ENCODE results near the gene CYP27C1.

DNA sequence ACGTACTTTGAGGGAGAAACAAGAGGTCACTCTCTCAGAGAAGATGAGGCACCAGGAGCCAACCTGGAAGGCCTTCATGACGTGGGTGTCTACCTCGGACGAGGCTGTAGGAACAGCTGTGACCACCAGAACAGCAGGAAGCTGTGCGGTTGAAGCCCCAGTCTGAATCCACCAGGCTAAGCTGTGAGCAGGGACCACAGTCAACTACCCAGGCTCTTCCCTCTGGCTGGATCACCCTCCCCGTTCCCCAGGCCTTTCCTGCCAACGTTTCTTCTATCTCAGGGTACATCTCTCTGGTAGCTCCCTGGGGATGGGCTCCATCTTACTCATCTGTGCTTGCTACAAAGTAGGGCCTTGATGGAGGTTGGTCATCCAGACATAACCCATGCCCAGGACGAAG is 36.8 kb upstream of the CYP27C1 start:
- TF ChIP-seq JUNB (IDR thresholded peaks at IDR 0.05; ENCODE audit: unreplicated experiment), result no peak
- no peak for TF ChIP-seq CTCF (conservative IDR thresholded peaks at IDR 0.05; ENCODE audit: low read depth in 2 of 2)
- no peak for TF ChIP-seq EZH2phosphoT487 (IDR thresholded peaks at IDR 0.05; ENCODE audit: unreplicated experiment)
- no peak for TF ChIP-seq REST (IDR thresholded peaks at IDR 0.05; ENCODE audit: unreplicated experiment)
- TF ChIP-seq, protein P1, sequence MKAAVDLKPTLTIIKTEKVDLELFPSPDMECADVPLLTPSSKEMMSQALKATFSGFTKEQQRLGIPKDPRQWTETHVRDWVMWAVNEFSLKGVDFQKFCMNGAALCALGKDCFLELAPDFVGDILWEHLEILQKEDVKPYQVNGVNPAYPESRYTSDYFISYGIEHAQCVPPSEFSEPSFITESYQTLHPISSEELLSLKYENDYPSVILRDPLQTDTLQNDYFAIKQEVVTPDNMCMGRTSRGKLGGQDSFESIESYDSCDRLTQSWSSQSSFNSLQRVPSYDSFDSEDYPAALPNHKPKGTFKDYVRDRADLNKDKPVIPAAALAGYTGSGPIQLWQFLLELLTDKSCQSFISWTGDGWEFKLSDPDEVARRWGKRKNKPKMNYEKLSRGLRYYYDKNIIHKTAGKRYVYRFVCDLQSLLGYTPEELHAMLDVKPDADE (IDR thresholded peaks at IDR 0.05), result no peak
- no peak for TF ChIP-seq EZH2 (IDR thresholded peaks at IDR 0.05; ENCODE audit: low read depth, unreplicated experiment)

Measured in GM23338 (cell line).